Rectal smooth muscle tissue (tissue), 1 donor: Measurements from ENCODE around the gene NPAS3.

ENCODE experiments used
- H3K27ac ChIP-seq: one replicate; pipeline ENCODE4 v1.7.0; 2013; ENCODE audit warnings: low read depth, low read length, inconsistent platforms
- H3K27me3 ChIP-seq: one replicate; pipeline ENCODE4 v1.7.0; 2013; ENCODE audit warnings: low read length; ENCODE audit not compliant: control insufficient read depth, insufficient read depth
- H3K36me3 ChIP-seq: one replicate; pipeline ENCODE4 v1.7.0; 2013; ENCODE audit warnings: low read length; ENCODE audit not compliant: control insufficient read depth, insufficient read depth
- H3K4me1 ChIP-seq: one replicate; pipeline ENCODE4 v1.7.0; 2013; ENCODE audit warnings: low read length; ENCODE audit not compliant: control insufficient read depth, insufficient read depth
- H3K4me3 ChIP-seq: one replicate; pipeline ENCODE4 v1.7.0; 2013; ENCODE audit warnings: low read length
- H3K9ac ChIP-seq: one replicate; pipeline ENCODE4 v1.7.0; 2013; ENCODE audit warnings: low read length

NPAS3 gene

GRCh38 chr14:32938719-32939253, at the start of gene NPAS3:
NPAS3 (plus strand) TSS chr14:32938879.
- H3K4me3 ChIP-seq = peak within 1 kb of the TSS; percentile 59
- peaks cover 10% of the 10 kb centered on the region for H3K4me1 ChIP-seq
- no peaks in the 10 kb centered on the region for H3K36me3 ChIP-seq
- H3K9ac ChIP-seq = peak within 1 kb of the TSS; percentile 21
- peak within 1 kb of the TSS; percentile 90 for H3K27ac ChIP-seq
- H3K27me3 ChIP-seq = no peaks in the 10 kb centered on the region

DNA sequence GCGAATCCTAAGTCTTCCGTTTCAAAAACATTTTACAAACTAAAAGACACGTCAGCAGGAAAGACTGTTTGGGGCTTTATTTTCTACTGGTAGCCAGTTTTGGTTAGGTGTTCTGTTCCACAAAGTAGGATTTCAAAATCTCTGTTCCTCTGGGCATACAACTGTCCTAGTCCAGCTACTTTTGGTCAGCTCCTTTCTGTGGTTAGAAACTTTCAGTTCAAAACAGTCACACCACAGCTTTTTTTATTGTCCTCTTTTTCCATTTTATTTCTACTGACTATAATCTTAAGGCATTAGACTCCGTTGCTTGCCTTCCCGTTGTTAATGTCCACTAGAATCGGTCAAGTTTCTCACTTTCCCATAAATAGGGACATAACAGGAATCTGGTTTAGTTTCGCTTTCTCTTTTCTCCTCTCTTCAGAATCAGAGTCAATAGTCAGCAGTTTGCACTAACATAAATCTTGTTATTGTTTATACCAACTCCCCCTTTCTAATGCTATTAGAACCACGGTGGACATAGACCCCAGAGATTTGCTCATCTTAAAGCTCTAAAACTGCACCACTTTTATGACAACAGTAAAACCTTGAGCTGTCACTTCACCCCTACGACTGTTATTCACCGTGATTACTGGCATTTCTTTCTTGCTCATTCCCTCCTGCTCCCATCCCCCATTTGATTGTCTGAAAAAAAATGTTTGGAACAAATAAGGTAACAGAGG, 41.5 kb upstream of the NPAS3 start:
- peak overlapping the region; percentile 62 for H3K4me3 ChIP-seq

DNA sequence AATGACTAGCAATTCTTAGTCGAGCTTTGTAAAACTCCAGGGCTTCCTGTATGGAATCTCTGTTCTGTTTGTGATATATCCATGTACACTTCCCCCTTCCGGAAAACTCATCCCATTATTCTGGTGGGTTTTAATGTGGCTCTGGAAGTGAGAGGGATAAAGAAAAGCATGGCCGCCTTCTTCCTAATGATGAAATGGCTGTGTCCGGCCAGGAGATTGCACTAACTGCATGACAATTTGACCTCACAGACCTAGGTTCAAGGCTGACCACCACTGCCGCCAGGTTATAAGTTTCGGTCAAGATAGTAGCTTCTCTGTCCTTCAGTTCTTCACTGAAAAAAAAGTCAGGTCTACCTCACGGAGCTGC, 41.0 kb upstream of the NPAS3 start:
- Histone ChIP-seq H3K9ac (no peak overlapping the region), H3K27ac (peak overlapping the region; percentile 72), H3K36me3 (no peaks in the 10 kb centered on the region), H3K4me1 (no peaks in the 10 kb centered on the region), H3K27me3 (no peaks in the 10 kb centered on the region), H3K4me3 (peak overlapping the region; percentile 62)

More for the DNA sequence above, 41.5 kb upstream of the NPAS3 start:
- Histone ChIP-seq H3K9ac (no peak overlapping the region), H3K4me1 (no peaks in the 10 kb centered on the region), H3K27me3 (no peaks in the 10 kb centered on the region), H3K27ac (peak overlapping the region; percentile 72), H3K36me3 (no peaks in the 10 kb centered on the region)

DNA sequence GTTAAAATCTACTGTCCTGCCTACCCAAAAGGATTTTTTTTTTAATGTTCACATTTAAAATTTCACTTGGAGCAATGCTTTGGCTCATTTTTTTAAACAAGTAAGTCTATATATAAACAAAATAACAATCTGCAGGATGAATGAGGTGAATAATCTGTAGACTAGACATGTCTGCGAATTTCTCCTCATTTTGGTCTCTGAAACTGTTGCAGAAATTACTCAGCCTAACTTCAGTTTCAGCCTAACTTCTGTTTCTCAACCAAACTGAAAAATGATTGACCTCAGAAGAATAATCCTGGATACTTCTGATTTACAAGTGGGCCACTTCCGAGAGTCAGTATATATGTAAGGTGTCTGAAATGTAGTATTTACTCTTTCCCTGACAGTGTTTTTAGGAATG, 39.8 kb upstream of the NPAS3 start:
- Histone ChIP-seq H3K27me3 (no peaks in the 10 kb centered on the region), H3K4me1 (no peaks in the 10 kb centered on the region), H3K27ac (no peak overlapping the region)

GRCh38 chr14:32900547-32900946, 38.1 kb upstream of the NPAS3 start:
- Histone ChIP-seq H3K4me3 (no peak overlapping the region), H3K36me3 (no peaks in the 10 kb centered on the region), H3K9ac (no peak overlapping the region), H3K27me3 (no peaks in the 10 kb centered on the region), H3K4me1 (no peaks in the 10 kb centered on the region), H3K27ac (no peak overlapping the region)

More for the DNA sequence above, 39.8 kb upstream of the NPAS3 start:
- H3K9ac ChIP-seq = no peak overlapping the region
- no peaks in the 10 kb centered on the region for H3K36me3 ChIP-seq
- H3K4me3 ChIP-seq = no peak overlapping the region

GRCh38 chr14:32905013-32905412, 33.7 kb upstream of the NPAS3 start:
- Histone ChIP-seq H3K4me3 (no peak overlapping the region), H3K27me3 (no peaks in the 10 kb centered on the region), H3K4me1 (no peaks in the 10 kb centered on the region), H3K27ac (no peak overlapping the region), H3K9ac (no peak overlapping the region), H3K36me3 (no peaks in the 10 kb centered on the region)

DNA sequence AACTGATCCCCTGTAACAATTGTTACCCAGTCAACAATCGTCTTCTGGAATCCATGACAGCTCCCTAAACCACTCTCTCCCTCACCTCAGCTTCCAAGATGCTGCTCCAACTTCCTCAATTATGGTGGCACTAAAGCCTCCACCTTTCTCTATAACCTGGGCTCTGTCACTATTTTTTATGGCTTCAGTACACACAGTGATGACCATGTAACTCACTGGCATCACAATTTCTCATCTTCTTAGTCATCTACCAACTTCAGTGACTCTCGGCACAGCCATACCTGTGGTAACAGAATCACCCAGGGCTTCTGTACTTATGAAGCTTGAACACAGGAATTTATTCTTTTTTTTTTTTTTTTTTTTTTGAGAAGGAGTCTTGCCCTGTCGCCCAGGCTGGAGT, 32.0 kb upstream of the NPAS3 start:
- Histone ChIP-seq H3K9ac (no peak overlapping the region), H3K27ac (no peak overlapping the region), H3K4me1 (no peaks in the 10 kb centered on the region), H3K4me3 (no peak overlapping the region), H3K36me3 (no peaks in the 10 kb centered on the region), H3K27me3 (no peaks in the 10 kb centered on the region)

GRCh38 chr14:32908196-32909084, 30.2 kb upstream of the NPAS3 start:
- Histone ChIP-seq H3K27ac (no peak overlapping the region), H3K36me3 (no peaks in the 10 kb centered on the region), H3K27me3 (no peaks in the 10 kb centered on the region), H3K9ac (no peak overlapping the region), H3K4me3 (no peak overlapping the region), H3K4me1 (no peaks in the 10 kb centered on the region)

DNA sequence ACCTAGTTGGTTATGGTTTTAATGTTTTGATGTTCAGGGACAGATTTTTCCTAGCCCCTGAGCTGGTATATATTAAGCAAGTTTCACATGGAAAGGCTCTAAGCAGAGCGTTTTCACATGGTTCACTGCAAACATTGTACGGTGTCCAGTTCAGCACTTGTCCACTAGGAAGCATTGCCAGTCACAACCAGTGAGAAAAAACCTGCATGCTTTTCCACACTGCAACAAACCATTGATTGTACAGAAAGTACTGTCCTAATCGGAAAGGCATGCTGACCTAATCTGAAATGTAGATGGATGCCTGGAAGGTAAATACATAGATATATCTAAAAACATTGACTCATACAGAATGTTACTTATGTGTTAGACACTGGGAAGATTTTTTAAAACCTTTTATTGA, 25.0 kb upstream of the NPAS3 start:
- Histone ChIP-seq H3K4me3 (no peak overlapping the region), H3K27me3 (no peaks in the 10 kb centered on the region), H3K27ac (no peak overlapping the region), H3K36me3 (no peaks in the 10 kb centered on the region), H3K4me1 (no peaks in the 10 kb centered on the region), H3K9ac (no peak overlapping the region)

GRCh38 chr14:32914391-32914790, 24.3 kb upstream of the NPAS3 start:
- H3K36me3 ChIP-seq = no peaks in the 10 kb centered on the region
- no peak overlapping the region for H3K9ac ChIP-seq
- no peak overlapping the region for H3K27ac ChIP-seq
- H3K4me1 ChIP-seq = no peaks in the 10 kb centered on the region
- H3K4me3 ChIP-seq = no peak overlapping the region
- no peaks in the 10 kb centered on the region for H3K27me3 ChIP-seq

DNA sequence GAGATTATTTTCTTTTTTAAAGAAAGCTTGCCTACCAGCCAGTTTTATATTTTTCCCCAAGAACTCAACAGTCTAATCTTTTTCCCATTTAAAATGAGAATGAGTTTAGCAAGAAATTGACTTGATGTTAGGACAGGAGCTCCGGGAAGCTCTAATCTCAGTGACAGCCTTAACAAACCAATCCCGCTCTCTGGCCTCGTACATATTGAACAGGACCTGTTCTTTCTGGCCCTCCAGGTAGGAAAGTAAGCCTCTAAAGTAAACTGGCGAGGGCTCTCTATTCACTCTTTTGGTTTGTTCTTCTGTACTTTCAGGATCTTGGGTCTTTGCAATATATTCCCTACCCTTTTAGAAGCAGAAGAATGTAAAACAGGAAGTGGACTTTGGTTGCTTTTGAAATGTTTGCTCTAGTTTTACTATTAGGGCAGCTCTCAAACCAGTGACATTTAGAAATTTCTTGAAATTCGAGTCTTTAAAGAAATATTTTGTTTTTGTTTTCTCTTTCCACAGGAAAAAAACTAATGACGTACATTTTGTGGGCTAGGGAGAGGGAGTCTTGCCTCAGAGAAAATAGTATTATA, 17.9 kb upstream of the NPAS3 start:
- no peaks in the 10 kb centered on the region for H3K27me3 ChIP-seq
- no peak overlapping the region for H3K9ac ChIP-seq
- no peaks in the 10 kb centered on the region for H3K4me1 ChIP-seq
- H3K27ac ChIP-seq = no peak overlapping the region
- no peaks in the 10 kb centered on the region for H3K36me3 ChIP-seq
- H3K4me3 ChIP-seq = no peak overlapping the region

DNA sequence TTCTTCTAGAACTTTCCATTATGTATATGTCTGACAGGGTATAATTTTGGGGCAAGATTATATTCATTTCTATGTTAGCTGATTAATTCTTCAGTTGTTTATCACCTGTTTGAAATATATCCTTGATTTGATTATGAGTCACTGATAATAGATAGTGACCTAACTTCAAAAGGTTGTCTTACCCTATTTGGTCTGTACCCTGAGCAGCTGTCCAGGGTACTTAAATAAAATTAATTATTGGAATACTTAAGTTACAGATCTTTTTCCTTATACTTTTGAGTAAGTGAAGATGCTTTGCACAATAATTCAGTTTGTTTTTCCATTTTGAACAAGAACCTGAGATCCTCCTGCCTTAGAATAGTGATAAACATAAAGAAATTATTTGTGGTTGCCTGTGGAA, 13.2 kb upstream of the NPAS3 start:
- Histone ChIP-seq H3K27me3 (no peaks in the 10 kb centered on the region), H3K27ac (no peak overlapping the region), H3K36me3 (no peaks in the 10 kb centered on the region), H3K4me3 (no peak overlapping the region), H3K4me1 (no peaks in the 10 kb centered on the region), H3K9ac (no peak overlapping the region)
